GM21528 (cell line): ENCODE results near the gene UNC13B.

Experiments used
- ATAC-seq: cut with Tn5 transposase; IDR thresholded peaks from one replicate; pipeline ENCODE4 v1.9.1; 2021; ENCODE audit warnings: mild to moderate bottlenecking, moderate library complexity; ENCODE audit not compliant: unreplicated experiment, low FRiP score

Gene UNC13B

GRCh38 chr9:35269919-35270318, 108.1 kb downstream of the UNC13B start:
- no peak for ATAC-seq

- ATAC-seq = no peak
Observed at GRCh38 chr9:35271637-35272036, 109.8 kb downstream of the UNC13B start.

- ATAC-seq = no peak
Observed at GRCh38 chr9:35272989-35273388, 111.2 kb downstream of the UNC13B start.

GRCh38 chr9:35273591-35273990, 111.8 kb downstream of the UNC13B start:
- ATAC-seq = no peak

- ATAC-seq = no peak
Observed at GRCh38 chr9:35274993-35275392, 113.2 kb downstream of the UNC13B start.

GRCh38 chr9:35277171-35277520, 115.3 kb downstream of the UNC13B start:
- no peak for ATAC-seq

- ATAC-seq = no peak
Observed at GRCh38 chr9:35277628-35278359, 116.0 kb downstream of the UNC13B start.

GRCh38 chr9:35279946-35280345, 118.1 kb downstream of the UNC13B start:
- no peak for ATAC-seq

- no peak for ATAC-seq
Observed at GRCh38 chr9:35280399-35280798, 118.6 kb downstream of the UNC13B start.

GRCh38 chr9:35285731-35286130, 123.9 kb downstream of the UNC13B start:
- no peak for ATAC-seq

- ATAC-seq = no peak
Observed at GRCh38 chr9:35286381-35286780, 124.6 kb downstream of the UNC13B start.

GRCh38 chr9:35287987-35288632, 126.3 kb downstream of the UNC13B start:
- no peak for ATAC-seq

- no peak for ATAC-seq
Observed at GRCh38 chr9:35288778-35289177, 127.0 kb downstream of the UNC13B start.

GRCh38 chr9:35293376-35293964, 131.7 kb downstream of the UNC13B start:
- ATAC-seq = no peak

GRCh38 chr9:35294066-35294465, 132.3 kb downstream of the UNC13B start:
- no peak for ATAC-seq

- no peak for ATAC-seq
Observed at GRCh38 chr9:35294556-35294955, 132.7 kb downstream of the UNC13B start.

GRCh38 chr9:35295369-35296036, 133.7 kb downstream of the UNC13B start:
- ATAC-seq = no peak

- ATAC-seq = no peak
Observed at GRCh38 chr9:35303567-35303966, 141.8 kb downstream of the UNC13B start.

GRCh38 chr9:35306283-35306682, 144.5 kb downstream of the UNC13B start:
- ATAC-seq = no peak

- ATAC-seq = no peak
Observed at GRCh38 chr9:35308316-35308715, 146.5 kb downstream of the UNC13B start.

GRCh38 chr9:35311891-35312639, 150.3 kb downstream of the UNC13B start:
- no peak for ATAC-seq
